GM13976 (cell line): Measurements from ENCODE around the gene ELOVL6.
A peak's percentile ranks its signal among the peaks of the same experiment; 100 is the strongest.

ENCODE experiments used
- DNase-seq: peaks from one replicate; pipeline ENCODE4 v3.0.0; 2012; ENCODE audit warnings: low spot score
- in situ Hi-C: fragments of 300-500 bp; cut with MboI; formaldehyde crosslinking; loops from one replicate; pipeline ENCODE4 v1.12.0; 2022; ENCODE audit warnings: low sequenced_read_pairs, mixed read lengths, inconsistent platforms; ENCODE audit not compliant: unreplicated experiment
- TF ChIP-seq, protein P1 (sequence below): IDR thresholded peaks from 2 replicates; pipeline ENCODE4 v1.5.1; 2012; ENCODE audit warnings: borderline replicate concordance, mild to moderate bottlenecking; ENCODE audit not compliant: insufficient read depth; ENCODE audit errors: extremely low read depth, missing control alignments, control extremely low read depth

Gene ELOVL6

DNA sequence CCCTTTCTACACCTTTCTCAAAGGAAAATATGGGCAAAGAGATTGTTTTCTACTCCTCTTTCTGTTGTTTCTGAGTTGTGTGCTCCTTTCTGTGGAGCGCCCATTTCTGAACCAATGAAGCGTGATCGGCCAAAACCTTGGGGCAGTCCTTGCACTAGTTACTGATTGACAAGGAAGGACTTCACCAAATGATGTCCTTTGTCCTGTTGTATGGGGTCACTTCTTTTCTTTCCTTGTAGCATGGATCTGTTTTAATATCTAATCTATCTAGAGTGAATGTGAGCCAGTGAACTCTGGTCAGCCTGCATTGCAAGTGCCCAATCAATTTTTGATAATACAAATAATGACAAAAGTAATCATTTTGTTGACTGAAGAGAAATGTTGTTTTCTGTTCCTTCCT lies 191.2 kb downstream of the ELOVL6 start:
- DNase-seq = no peak
- in situ Hi-C loops = loop anchor here (25.0 kb wide), 1 partner anchor 305 kb away; no protein-coding TSS in a partner anchor
- TF ChIP-seq, protein P1, sequence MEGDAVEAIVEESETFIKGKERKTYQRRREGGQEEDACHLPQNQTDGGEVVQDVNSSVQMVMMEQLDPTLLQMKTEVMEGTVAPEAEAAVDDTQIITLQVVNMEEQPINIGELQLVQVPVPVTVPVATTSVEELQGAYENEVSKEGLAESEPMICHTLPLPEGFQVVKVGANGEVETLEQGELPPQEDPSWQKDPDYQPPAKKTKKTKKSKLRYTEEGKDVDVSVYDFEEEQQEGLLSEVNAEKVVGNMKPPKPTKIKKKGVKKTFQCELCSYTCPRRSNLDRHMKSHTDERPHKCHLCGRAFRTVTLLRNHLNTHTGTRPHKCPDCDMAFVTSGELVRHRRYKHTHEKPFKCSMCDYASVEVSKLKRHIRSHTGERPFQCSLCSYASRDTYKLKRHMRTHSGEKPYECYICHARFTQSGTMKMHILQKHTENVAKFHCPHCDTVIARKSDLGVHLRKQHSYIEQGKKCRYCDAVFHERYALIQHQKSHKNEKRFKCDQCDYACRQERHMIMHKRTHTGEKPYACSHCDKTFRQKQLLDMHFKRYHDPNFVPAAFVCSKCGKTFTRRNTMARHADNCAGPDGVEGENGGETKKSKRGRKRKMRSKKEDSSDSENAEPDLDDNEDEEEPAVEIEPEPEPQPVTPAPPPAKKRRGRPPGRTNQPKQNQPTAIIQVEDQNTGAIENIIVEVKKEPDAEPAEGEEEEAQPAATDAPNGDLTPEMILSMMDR = no peak

DNA sequence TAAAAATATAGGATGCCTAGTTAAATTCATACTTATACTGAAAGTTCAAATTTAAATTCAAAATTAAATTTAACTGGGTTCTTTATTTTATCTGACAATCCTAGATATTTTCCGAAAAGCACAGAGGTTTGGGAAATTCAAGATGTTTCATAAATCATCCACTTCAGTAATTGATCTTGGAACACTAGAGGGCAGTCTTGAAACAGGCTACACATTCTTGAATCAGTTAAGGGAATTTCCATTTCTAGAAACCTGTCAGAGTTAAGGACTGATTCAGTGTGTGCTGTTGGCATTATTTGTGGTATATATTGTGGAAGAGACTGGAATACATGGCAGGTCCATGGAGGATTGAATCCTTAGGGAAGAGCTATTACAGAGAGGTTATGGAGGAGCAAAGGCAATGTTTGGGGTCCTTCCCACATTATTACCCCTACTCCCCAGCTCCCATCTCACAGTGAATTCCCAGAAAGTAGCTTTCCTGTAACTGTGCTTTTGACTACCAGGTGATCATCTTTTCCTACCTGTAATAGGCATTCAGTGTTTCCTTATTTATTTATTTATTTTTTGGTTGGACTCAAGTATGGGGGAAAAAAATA lies 192.9 kb downstream of the ELOVL6 start:
- in situ Hi-C loops = loop anchor here (25.0 kb wide), 1 partner anchor 307 kb away; no protein-coding TSS in a partner anchor
- TF ChIP-seq, protein P1 = peak; percentile 68

DNA sequence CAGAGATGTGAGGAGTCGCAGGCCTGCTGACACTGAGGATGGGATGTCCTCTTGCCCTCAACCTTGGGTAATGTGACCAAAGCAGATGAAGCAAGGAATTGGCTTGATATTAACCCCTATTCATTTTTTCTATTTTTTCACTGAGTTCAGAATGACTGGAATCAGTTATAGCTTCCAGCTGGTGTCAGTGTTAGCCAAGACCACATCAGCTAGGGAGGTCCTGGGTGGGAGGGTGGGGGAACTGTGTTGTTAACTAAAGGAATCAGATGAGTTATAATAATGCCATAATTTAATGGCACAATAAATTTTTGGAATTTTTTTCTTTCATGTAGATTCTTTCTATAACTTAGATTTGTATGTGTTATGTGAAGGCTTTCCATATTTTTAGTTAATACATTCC lies 193.9 kb downstream of the ELOVL6 start:
- TF ChIP-seq, protein P1 = no peak
- no peak for DNase-seq
- in situ Hi-C loops = loop anchor here (25.0 kb wide), 1 partner anchor 308 kb away; no protein-coding TSS in a partner anchor

More for the DNA sequence above, 192.9 kb downstream of the ELOVL6 start:
- DNase-seq = peak; percentile 65

DNA sequence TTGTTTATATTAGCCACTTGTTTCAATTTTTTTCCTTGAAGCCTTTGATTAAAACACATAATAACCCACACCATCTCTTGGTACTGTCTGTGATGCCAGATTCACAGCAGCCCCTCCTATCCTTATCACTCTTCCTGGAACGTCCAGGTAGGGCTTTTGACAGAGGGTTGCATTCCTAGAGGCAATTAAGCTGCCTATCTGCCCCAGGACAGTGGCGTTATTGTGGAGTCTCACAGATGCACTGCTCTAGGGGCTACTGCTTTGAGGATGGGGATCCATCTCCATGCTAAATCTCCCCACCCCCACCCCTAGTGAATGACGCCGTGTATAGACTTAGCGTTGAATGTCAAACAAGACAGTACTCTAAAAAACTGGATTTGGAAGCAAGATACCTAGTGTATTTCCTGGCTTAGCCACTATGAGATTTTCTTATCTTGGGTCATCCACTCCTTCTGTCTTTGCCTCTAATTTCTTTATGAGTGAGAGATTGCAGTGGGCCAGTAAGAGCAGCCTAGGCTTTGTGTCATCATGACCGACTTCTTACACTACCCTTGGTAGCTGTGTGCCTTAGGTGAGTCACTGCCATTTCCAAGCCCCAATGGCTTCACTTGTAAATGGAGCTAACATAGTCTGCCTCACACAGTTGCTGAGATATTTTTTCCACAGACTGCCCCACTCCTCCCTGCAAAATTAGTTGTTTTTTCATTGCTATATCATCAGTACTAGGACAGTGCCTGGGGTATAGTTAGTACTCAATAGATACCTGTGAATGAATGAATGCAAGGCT lies 194.8 kb downstream of the ELOVL6 start:
- no peak for DNase-seq
- TF ChIP-seq, protein P1 = no peak
- in situ Hi-C loops = loop anchor here (25.0 kb wide), 1 partner anchor 309 kb away; no protein-coding TSS in a partner anchor

DNA sequence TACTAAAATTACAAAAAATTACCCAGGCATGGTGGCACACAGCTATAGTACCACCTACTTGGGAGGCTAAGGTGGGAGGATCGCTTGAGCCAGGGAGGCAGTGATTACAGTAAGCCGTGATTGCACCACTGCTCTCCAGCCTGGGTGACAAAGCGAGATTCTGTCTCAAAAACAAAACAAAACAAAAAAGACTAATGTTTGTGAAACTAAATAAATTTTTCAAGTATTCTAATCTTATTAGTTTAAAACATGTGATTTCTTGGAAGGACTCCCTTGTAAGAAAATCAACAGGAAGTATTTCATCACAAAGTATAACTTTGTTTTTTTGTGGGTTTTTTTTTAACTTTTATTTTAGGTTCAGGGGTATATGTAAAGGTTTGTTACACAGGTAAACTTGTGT lies 196.1 kb downstream of the ELOVL6 start:
- no peak for DNase-seq
- in situ Hi-C loops = loop anchor here (25.0 kb wide), 1 partner anchor 310 kb away; no protein-coding TSS in a partner anchor
- TF ChIP-seq, protein P1 = no peak

DNA sequence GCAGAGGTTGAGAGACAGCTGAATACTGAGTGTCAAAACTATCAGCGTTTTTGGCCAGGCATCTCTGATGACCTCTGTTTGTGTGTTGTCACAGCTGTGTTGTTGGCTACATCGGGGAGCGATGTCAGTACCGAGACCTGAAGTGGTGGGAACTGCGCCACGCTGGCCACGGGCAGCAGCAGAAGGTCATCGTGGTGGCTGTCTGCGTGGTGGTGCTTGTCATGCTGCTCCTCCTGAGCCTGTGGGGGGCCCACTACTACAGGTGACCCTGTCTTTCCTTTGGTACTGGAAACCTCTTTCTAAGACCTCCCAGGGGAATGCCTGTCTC lies 198.9 kb downstream of the ELOVL6 start:
- TF ChIP-seq, protein P1 = no peak
- in situ Hi-C loops = loop anchor here (5.0 kb wide), 1 partner anchor 518 kb away; no protein-coding TSS in a partner anchor
- no peak for DNase-seq
